ENCODE measurements around the gene KAZN. TPM values are rescaled to one million over a fixed set of nuclear protein-coding genes. Genes with fewer than 3 reads are reported as not detected.
"Not testable (repeated sequence)": the region's sequence is repeated elsewhere in the genome, so short reads cannot be mapped to it uniquely, and the experiment has no call there.

KAZN gene
- polyA plus RNA-seq, 3 donors = 2.6 to 13.7 (median 10.8) TPM

GRCh38 chr1:14949836-14950713 lies 351.6 kb downstream of the KAZN start:
- WGBS, 3 donors = 78 to 81% (median 79%) methylated on average over 19 to 20 of the region's 20 CpGs
- H3K27ac ChIP-seq (ENCODE audit: low read depth, low read length) = no peak overlapping the region

DNA sequence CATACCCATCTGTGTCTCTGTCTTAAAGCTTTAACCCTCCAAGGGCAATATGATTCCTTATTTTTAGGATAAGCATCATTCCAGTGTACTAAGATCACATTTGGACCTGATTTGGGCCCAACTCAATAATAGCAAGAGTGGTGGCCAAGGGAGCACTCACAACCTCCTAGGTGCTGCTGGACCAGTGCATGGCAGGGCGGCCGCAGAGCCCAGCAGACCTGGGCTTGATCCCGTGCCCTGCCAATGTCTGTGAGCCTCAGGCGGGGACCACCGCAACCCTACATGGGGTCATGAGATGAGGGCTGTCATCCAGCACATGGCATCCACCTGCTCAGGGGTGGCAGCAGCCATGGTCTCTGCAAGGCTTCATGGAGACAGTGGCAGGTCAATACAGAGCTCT lies 353.3 kb downstream of the KAZN start:
- WGBS, 3 donors = 95 to 99% (median 98%) methylated on average over 5 of the region's 5 CpGs
- no peak overlapping the region for H3K27ac ChIP-seq (ENCODE audit: low read depth, low read length)

- 77 to 79% (median 79%) methylated on average over 11 of the region's 11 CpGs for WGBS, 3 donors
- H3K27ac ChIP-seq (ENCODE audit: low read depth, low read length) = no peak overlapping the region
Measured at GRCh38 chr1:14952626-14953314, 354.3 kb downstream of the KAZN start.

GRCh38 chr1:14954210-14954609 lies 355.7 kb downstream of the KAZN start:
- H3K27ac ChIP-seq (ENCODE audit: low read depth, low read length) = no peak overlapping the region
- 79 to 87% (median 84%) methylated on average over 6 of the region's 6 CpGs for WGBS, 3 donors

DNA sequence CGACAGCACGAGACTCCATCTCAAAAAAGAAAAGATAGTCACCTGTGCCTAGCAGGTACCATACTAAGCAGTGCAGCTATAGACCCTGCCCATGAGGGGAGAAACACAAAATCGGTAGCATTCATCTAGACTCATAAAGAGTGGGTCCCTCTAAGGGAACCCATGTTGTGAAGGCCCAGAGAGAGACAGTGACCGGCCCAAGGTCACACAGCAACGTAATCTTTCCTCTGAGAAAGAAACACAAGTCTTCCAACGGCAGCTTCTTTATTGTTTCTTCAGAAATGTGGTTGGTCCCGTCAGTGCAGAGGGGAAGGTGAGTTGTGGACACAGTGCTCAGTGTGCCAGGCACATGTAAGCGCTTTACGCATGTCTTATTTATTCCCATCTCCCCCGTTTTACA lies 356.4 kb downstream of the KAZN start:
- H3K27ac ChIP-seq (ENCODE audit: low read depth, low read length) = no peak overlapping the region
- 73 to 94% (median 93%) methylated on average over 10 of the region's 10 CpGs for WGBS, 3 donors

DNA sequence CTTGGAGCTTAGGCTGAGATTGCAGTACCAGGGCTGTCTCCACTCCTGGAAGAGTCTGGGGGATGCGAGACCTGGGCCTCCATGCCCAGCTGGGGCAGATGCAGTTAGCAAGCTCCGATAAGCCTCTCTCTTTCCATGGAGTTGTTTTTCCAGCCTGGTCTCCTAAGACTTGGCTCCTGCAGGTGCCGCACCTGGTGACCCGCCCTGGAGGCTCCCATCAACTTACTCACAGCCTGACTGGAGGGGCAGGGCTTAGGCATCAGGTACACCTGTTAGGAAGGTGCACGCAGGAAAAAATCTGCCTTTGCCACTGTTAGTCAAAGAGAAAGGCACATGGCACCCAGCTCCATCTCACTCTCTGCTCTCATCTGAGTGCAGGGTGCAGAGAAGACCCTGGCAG lies 356.9 kb downstream of the KAZN start:
- WGBS, 3 donors = 36 to 97% (median 93%) methylated on average over 5 of the region's 5 CpGs
- no peak overlapping the region for H3K27ac ChIP-seq (ENCODE audit: low read depth, low read length)

DNA sequence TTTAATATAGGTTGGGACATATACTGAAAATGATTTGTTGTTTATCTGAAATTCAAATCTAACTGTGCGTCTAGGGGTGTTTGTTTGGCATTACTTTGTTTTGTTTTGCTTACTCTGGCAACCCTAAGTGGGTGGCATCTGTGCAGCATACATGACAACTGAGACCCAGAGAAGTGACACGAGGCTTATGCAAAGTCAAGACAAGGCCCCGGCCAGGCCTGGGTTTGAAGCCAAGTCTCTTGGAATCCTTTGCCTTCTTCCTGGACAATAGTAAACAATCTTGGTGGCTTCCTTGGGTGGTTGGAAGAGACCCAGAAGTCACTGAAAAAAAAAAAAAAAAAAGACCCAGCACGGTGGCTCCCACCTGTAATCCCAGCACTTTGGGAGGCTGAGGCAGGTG lies 357.5 kb downstream of the KAZN start:
- H3K27ac ChIP-seq (ENCODE audit: low read depth, low read length) = no peak overlapping the region
- 50 to 55% (median 53%) methylated on average over 4 of the region's 4 CpGs for WGBS, 3 donors

GRCh38 chr1:14956579-14957195 lies 358.2 kb downstream of the KAZN start:
- H3K27ac ChIP-seq (ENCODE audit: low read depth, low read length) = no peak overlapping the region
- 73 to 82% (median 76%) methylated on average over 11 of the region's 11 CpGs for WGBS, 3 donors

GRCh38 chr1:14957375-14958098 lies 359.1 kb downstream of the KAZN start:
- 90 to 95% (median 92%) methylated on average over 31 to 33 of the region's 33 CpGs for WGBS, 3 donors
- H3K27ac ChIP-seq (ENCODE audit: low read depth, low read length) = no peak overlapping the region

DNA sequence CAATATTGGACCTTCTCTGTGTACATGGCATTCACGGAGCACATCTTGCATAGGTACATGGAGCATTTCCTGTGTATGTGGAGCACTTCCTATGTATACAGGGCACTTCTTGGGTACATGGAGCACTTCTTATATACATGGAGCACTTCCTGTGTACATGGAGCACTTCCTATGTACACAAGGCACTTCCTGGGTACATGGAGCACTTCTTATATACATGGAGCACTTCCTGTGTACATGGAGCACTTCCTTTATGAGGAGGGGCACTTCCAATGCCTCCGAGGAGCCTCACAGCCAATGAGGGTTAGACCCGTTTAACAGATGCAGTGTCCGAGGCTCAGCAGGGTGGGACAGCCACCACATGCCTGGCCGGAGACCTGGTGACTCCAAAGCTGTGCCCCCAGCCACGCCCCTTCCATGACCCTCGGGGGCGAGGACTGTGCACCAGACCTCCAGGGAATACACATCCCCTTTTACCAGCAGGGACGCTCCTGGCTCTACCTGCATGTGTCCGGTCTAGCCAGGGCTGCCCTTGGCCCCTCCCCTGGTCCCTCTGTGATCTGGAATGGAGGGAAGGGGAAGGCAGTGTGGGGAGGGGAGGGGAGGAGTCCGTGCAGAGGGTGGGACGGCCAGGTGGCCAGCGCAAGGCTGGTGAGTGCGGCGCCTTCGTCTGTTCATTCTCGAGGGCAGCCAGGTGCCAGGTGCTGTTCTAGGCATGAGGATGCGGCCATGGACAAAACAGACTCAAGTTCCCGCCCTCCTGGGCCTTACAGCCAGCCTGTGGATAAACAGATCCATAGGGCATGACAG lies 360.0 kb downstream of the KAZN start:
- no peak overlapping the region for H3K27ac ChIP-seq (ENCODE audit: low read depth, low read length)
- WGBS, 3 donors = 82 to 85% (median 85%) methylated on average over 19 of the region's 19 CpGs

GRCh38 chr1:14959059-14959694 lies 360.7 kb downstream of the KAZN start:
- no peak overlapping the region for H3K27ac ChIP-seq (ENCODE audit: low read depth, low read length)
- 86 to 90% (median 88%) methylated on average over 13 to 14 of the region's 14 CpGs for WGBS, 3 donors

GRCh38 chr1:14961661-14962267 lies 363.3 kb downstream of the KAZN start:
- WGBS, 3 donors = 85 to 93% (median 90%) methylated on average over 3 of the region's 3 CpGs

GRCh38 chr1:14962407-14962806 lies 363.9 kb downstream of the KAZN start:
- H3K27ac ChIP-seq (ENCODE audit: low read depth, low read length) = no peak overlapping the region
- 85 to 97% (median 89%) methylated on average over 7 of the region's 7 CpGs for WGBS, 3 donors

More at GRCh38 chr1:14961661-14962267, 363.3 kb downstream of the KAZN start:
- no peak overlapping the region for H3K27ac ChIP-seq (ENCODE audit: low read depth, low read length)

- 87 to 93% (median 93%) methylated on average over 10 of the region's 10 CpGs for WGBS, 3 donors
Measured at GRCh38 chr1:14963791-14964710, 365.6 kb downstream of the KAZN start.

GRCh38 chr1:14964711-14965055 lies 366.2 kb downstream of the KAZN start:
- 73 to 80% (median 78%) methylated on average over 4 of the region's 4 CpGs for WGBS, 3 donors
- no peak overlapping the region for H3K27ac ChIP-seq (ENCODE audit: low read depth, low read length)

More at GRCh38 chr1:14963791-14964710, 365.6 kb downstream of the KAZN start:
- H3K27ac ChIP-seq (ENCODE audit: low read depth, low read length) = not testable (repeated sequence)

- H3K27ac ChIP-seq (ENCODE audit: low read depth, low read length) = no peak overlapping the region
- WGBS, 3 donors = 61 to 73% (median 63%) methylated on average over 15 of the region's 15 CpGs
Measured at GRCh38 chr1:14968251-14968851, 369.9 kb downstream of the KAZN start.
